OCI-LY3 (cell line): Measurements from ENCODE around the gene HMX1.

ENCODE experiments used
- H2AFZ ChIP-seq: fragments of 200-600, 300-600 bp; shearing (Covaris generic); 2 replicates; pipeline ENCODE4 v1.6.0; 2014; ENCODE audit warnings: antibody characterized with exemption, low read depth, low read length
- H3K27ac ChIP-seq: fragments of 200-600, 300-600 bp; sonication (generic); 2 replicates; pipeline ENCODE4 v1.5.1; 2014; ENCODE audit warnings: mild to moderate bottlenecking, low read length, moderate library complexity, mixed read lengths
- H3K27me3 ChIP-seq: fragments of 200-600, 300-600 bp; sonication (generic); 2 replicates; pipeline ENCODE4 v1.6.1; 2014; ENCODE audit warnings: low read depth, low read length, mixed read lengths
- H3K36me3 ChIP-seq: fragments of 200-600, 300-600 bp; sonication (generic); replicated peaks from 2 replicates; pipeline ENCODE3; 2014; ENCODE audit warnings: low read depth, low read length, mixed read lengths
- H3K4me1 ChIP-seq: fragments of 300-600, 200-600 bp; sonication (generic); 2 replicates; pipeline ENCODE4 v1.6.1; 2014; ENCODE audit warnings: low read length, mixed read lengths
- H3K4me2 ChIP-seq: fragments of 200-600, 300-600 bp; sonication (generic); 2 replicates; pipeline ENCODE4 v1.6.1; 2014; ENCODE audit warnings: low read length, mixed read lengths
- H3K4me3 ChIP-seq: fragments of 300-600, 200-600 bp; sonication (generic); 2 replicates; pipeline ENCODE4 v1.5.1; 2014; ENCODE audit warnings: antibody characterized with exemption, mild to moderate bottlenecking, low read length, moderate library complexity
- H3K79me2 ChIP-seq: fragments of 300-600, 200-600 bp; shearing (Covaris generic); 2 replicates; pipeline ENCODE4 v1.6.1; 2014; ENCODE audit warnings: mild to moderate bottlenecking, low read length, mixed read lengths
- H3K9ac ChIP-seq: fragments of 300-600, 200-600 bp; shearing (Covaris generic); 2 replicates; pipeline ENCODE4 v1.6.0; 2014; ENCODE audit warnings: mild to moderate bottlenecking, low read length, moderate library complexity
- H3K9me3 ChIP-seq: fragments of 200-600, 300-600 bp; shearing (Covaris generic); 2 replicates; pipeline ENCODE4 v1.6.1; 2014; ENCODE audit warnings: low read length, mixed read lengths; ENCODE audit not compliant: insufficient read depth
- H4K20me1 ChIP-seq: fragments of 200-600, 300-600 bp; sonication (generic); 2 replicates; pipeline ENCODE4 v1.6.1; 2016; ENCODE audit warnings: low read length, mixed read lengths; ENCODE audit not compliant: insufficient read depth
- EZH2phosphoT487 ChIP-seq: fragments of 200-600 bp; shearing (Covaris generic); IDR thresholded peaks from 2 replicates; pipeline ENCODE4 v1.6.1; 2018; ENCODE audit warnings: antibody characterized with exemption, mixed run types, low read depth
- TF ChIP-seq, protein P1 (sequence below): fragments of 200-600, 300-600 bp; sonication (generic); IDR thresholded peaks from 2 replicates; pipeline ENCODE4 v1.5.1; 2014; ENCODE audit warnings: antibody characterized with exemption, low read length, low read depth

HMX1 gene

DNA sequence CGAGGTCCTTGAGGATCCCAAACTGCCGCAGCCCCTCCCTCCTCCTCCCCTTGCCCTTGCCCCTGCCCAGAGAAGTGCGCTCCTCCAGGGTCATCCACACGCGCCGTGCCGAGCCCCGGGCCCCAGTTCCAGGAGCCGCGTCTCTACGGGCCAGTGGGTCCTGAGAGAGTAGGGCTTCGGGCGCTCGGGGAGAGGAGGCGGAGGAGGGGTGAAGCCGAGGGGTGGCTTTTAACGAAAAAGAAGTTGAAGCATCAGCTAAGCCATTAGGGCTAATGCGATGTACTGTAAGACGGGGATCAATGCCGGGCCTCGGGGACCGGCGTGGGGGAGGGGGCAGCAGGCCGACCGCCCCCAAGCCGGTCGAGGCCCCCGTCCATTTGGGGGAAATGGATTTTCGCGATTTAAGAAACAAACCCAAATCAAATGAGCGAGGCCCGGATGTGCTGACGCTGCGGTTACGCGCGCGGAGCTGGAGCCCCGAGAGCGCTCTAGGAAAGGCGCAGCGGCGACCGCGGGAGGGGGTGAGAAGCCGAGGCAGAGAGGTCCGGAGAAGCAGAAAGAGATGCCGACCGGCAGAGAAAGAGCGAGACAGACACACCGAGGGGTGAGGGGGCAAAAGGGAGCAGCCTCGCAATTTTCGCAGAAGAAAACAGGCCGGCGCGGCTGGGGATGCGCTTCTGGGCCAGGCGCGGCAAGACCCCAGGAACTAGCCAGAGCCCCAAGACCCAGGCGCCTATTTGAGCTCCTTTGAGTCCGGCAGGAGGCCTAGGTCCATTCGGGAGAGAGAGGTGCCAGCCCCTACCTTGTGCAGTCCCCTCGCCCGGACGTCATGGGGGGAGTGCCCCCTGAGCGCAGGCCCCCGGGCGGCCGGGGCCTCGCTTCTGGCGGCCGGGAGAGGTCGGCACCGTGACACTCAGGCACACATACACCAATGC lies 13.6 kb downstream of the HMX1 start:
- Histone ChIP-seq H3K27me3 (peaks cover 15% of the 10 kb centered on the region), H3K9ac (no peak overlapping the region), H3K9me3 (no peaks in the 10 kb centered on the region), H3K4me2 (no peak overlapping the region), H4K20me1 (no peaks in the 10 kb centered on the region), H3K79me2 (no peaks in the 10 kb centered on the region), H3K4me1 (peaks cover 6% of the 10 kb centered on the region; the same call in 1 of the 2 replicates), H3K27ac (no peak overlapping the region), H3K4me3 (no peak overlapping the region), H3K36me3 (no peaks in the 10 kb centered on the region), H2AFZ (no peak overlapping the region)
- TF ChIP-seq, protein P1, sequence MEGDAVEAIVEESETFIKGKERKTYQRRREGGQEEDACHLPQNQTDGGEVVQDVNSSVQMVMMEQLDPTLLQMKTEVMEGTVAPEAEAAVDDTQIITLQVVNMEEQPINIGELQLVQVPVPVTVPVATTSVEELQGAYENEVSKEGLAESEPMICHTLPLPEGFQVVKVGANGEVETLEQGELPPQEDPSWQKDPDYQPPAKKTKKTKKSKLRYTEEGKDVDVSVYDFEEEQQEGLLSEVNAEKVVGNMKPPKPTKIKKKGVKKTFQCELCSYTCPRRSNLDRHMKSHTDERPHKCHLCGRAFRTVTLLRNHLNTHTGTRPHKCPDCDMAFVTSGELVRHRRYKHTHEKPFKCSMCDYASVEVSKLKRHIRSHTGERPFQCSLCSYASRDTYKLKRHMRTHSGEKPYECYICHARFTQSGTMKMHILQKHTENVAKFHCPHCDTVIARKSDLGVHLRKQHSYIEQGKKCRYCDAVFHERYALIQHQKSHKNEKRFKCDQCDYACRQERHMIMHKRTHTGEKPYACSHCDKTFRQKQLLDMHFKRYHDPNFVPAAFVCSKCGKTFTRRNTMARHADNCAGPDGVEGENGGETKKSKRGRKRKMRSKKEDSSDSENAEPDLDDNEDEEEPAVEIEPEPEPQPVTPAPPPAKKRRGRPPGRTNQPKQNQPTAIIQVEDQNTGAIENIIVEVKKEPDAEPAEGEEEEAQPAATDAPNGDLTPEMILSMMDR: no peak
- no peak for TF ChIP-seq EZH2phosphoT487

DNA sequence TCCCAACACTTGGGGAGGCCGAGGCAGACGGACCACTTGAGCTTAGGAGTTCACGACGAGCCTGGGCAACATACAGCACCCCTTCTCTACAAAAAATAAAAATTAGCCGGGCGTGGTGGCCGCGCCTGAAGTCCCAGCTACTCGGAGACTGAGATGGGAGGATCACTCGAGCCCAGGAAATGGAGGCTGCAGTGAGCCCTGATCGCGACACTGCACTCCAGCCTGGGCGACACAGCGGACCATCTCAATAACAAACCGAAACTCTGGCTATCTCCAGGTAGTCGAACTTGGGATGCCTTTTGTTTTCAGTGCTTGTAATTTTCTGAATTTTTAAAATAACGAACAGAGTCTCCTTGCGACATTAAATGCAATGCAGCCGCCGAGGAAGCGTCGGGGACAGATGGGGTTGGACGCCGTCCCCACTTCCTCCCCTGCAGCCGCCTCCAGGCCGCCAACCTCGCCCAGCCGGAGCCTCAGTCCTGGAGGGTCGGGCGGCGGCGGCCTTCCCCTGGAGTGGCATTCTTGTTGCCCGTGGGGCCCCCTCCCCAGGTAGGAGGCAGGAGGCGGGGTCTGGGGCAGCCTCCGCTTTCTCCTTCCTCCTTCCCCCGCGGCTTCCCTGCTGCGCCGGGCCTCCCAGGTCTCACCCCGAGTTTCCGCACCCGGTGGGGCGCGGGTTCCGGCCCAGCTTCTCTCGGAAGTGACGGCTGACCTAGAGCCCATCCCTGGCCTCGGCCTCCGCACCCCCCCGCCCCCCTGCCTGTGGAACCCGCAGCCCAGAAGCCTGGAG lies 14.6 kb downstream of the HMX1 start:
- Histone ChIP-seq H2AFZ (no peak overlapping the region), H3K9ac (no peak overlapping the region), H3K4me2 (no peak overlapping the region), H3K4me1 (peaks cover 6% of the 10 kb centered on the region; the same call in 1 of the 2 replicates), H3K27ac (no peak overlapping the region), H4K20me1 (no peaks in the 10 kb centered on the region), H3K4me3 (no peak overlapping the region), H3K9me3 (no peaks in the 10 kb centered on the region), H3K79me2 (no peaks in the 10 kb centered on the region), H3K27me3 (peaks cover 15% of the 10 kb centered on the region), H3K36me3 (no peaks in the 10 kb centered on the region)
- no peak for TF ChIP-seq EZH2phosphoT487
- TF ChIP-seq, protein P1: no peak

DNA sequence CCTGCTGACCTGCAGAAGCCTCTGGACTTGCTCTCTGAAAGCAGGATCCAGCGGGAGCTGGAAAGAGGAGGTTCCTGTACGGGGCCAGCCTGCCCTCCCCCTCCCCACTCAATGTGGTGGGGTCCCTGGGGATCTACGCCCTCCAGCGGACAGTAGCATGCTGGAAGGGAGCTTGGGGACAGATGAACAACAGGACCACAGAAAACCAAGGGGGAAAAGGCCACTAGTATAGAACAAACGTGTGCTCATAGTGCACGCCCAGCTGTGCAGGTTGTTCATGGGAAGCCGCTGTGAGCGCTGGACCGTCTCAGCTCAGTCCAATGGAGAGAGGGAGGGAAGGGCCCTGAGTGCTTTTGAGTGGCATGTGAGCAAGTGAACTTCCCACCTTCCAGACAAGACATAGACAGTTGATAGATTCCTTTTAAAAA lies 15.8 kb downstream of the HMX1 start:
- Histone ChIP-seq H3K27ac (no peak overlapping the region), H3K4me1 (peaks cover 6% of the 10 kb centered on the region; the same call in 1 of the 2 replicates), H4K20me1 (no peaks in the 10 kb centered on the region), H3K4me2 (0 out of 2 replicates have a peak overlapping the region, but pooled peaks have one; percentile 20), H3K4me3 (no peak overlapping the region), H3K79me2 (no peaks in the 10 kb centered on the region), H3K27me3 (peaks cover 15% of the 10 kb centered on the region), H2AFZ (no peak overlapping the region), H3K9ac (no peak overlapping the region), H3K36me3 (no peaks in the 10 kb centered on the region), H3K9me3 (no peaks in the 10 kb centered on the region)
- TF ChIP-seq, protein P1: peak; percentile 20; the same call in 1 of the 2 replicates
- no peak for TF ChIP-seq EZH2phosphoT487

DNA sequence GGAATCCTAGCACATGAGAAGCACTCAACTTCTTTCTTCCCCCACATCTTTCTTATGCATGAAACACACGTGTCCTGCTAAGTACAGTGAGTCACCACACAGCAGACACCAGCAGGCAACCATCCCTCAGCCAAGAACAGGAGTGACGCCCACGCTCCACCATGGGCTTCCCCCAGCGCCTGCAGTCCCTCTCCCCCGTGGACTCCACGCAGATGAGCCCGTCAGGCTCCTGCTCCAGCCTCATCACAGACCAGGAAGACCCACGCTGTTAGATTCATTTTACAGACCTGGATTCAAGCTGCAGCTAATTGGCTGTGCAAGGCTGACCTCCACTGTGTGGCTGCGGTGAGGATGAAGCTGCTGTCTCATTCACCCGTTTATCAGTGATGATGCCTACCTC lies 16.7 kb downstream of the HMX1 start:
- H2AFZ ChIP-seq: no peak overlapping the region
- no peak overlapping the region for H3K4me3 ChIP-seq
- H3K4me1 ChIP-seq: peaks cover 7% of the 10 kb centered on the region; the same call in 1 of the 2 replicates
- no peak overlapping the region for H3K4me2 ChIP-seq
- TF ChIP-seq, protein P1: peak; percentile 11; the same call in 1 of the 2 replicates
- no peak for TF ChIP-seq EZH2phosphoT487
- no peak overlapping the region for H3K9ac ChIP-seq
- H3K79me2 ChIP-seq: no peaks in the 10 kb centered on the region
- H3K9me3 ChIP-seq: no peaks in the 10 kb centered on the region
- no peaks in the 10 kb centered on the region for H4K20me1 ChIP-seq
- H3K27me3 ChIP-seq: peaks cover 15% of the 10 kb centered on the region
- H3K36me3 ChIP-seq: no peaks in the 10 kb centered on the region
- no peak overlapping the region for H3K27ac ChIP-seq
